Measurements from ENCODE around the gene DNAJC4. TPM values are rescaled to one million over a fixed set of nuclear protein-coding genes. Genes with fewer than 3 reads are reported as not detected.

DNAJC4 gene
- total RNA-seq, 1 experiment from 2014 or later, result 11.9 TPM

DNA sequence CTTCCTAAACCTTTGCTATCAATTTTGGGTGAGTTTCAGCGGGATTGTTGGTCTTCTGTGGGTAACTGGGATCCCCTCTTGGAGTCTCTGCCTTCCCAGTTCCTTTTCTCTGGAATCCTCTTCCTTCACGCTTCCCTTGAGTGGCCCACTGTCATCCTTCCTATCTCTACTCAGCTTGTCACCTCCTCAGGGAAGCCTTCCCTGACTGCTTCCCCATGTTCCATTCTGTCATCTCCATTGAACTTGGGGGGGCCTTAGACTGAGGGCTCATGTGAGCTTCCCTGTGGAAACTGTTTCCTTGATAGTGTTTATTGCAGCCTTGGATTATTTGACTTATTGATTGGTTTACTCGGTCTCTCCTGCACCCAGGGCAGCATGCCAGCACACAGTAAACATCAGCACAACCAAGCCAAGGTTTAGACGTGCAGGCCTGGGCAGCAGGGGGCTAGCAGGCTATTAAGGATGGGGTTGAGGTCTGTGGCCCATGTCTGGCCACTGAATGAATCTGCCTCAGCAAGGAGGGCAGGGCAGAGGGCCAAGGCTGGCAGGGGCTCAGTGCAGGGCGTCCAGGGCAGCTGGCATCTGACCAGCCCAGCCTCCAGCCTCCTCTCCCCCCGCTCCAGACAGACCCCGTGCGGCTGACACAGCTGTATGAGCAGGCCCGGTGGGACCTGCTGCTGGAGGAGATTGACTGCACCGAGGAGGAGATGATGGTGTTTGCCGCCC, 11.6 kb upstream of the DNAJC4 start:
- DNase-seq (ENCODE audit: low read depth in 1 of 2, low spot score in 2 of 2), result peak in 1 of 2 experiments; percentile 49
- Histone ChIP-seq H3K27ac (no peak overlapping the region), H3K27me3 (replicated peaks) (no peaks in the 10 kb centered on the region), H3K9me3 (replicated peaks) (no peaks in the 10 kb centered on the region), H3K4me3 (no peak overlapping the region), H3K4me1 (replicated peaks) (0 out of 2 replicates have a peak, but pooled peaks cover 3% of the 10 kb centered on the region), H3K36me3 (peaks cover 51% of the 10 kb centered on the region)

DNA sequence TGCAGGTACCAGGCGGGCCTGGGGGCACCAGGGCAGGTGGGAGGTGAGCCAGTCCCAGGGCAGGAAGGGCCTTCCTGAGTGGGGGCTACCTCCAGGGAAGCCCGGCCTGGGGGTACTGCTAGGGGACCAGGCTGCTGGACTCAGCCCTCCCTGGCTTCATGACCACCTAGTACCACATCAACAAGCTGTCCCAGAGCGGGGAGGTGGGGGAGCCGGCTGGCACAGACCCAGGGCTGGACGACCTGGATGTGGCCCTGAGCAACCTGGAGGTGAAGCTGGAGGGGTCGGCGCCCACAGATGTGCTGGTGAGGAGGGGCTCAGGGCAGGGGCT, 11.0 kb upstream of the DNAJC4 start:
- Histone ChIP-seq H3K27ac (no peak overlapping the region), H3K4me1 (replicated peaks) (peaks cover 3% of the 10 kb centered on the region; the same call in 1 of the 2 replicates), H3K27me3 (replicated peaks) (no peaks in the 10 kb centered on the region), H3K9me3 (replicated peaks) (no peaks in the 10 kb centered on the region), H3K4me3 (no peak overlapping the region), H3K36me3 (peaks cover 55% of the 10 kb centered on the region)
- peak in 1 of 2 experiments; percentile 51 for DNase-seq (ENCODE audit: low read depth in 1 of 2, low spot score in 2 of 2)

DNA sequence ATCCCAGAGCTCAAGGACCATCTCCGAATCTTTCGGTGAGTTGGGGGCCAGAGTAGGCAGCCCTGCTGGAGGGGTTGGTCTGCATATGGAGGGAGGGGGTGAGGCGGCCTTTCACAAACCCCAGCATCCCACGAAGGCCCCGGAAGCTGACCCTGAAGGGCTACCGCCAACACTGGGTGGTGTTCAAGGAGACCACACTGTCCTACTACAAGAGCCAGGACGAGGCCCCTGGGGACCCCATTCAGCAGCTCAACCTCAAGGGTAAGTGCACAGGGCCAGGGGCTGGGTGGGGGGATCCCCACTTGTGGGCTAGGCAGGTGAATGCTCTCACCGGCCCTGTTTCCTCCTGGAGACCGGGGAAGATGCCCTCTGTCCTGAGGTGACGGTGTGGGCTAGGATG, 10.6 kb upstream of the DNAJC4 start:
- Histone ChIP-seq H3K9me3 (replicated peaks) (no peaks in the 10 kb centered on the region), H3K27me3 (replicated peaks) (no peaks in the 10 kb centered on the region)
- DNase-seq (ENCODE audit: low read depth in 1 of 2, low spot score in 2 of 2), result peak in 1 of 2 experiments; percentile 52

DNA sequence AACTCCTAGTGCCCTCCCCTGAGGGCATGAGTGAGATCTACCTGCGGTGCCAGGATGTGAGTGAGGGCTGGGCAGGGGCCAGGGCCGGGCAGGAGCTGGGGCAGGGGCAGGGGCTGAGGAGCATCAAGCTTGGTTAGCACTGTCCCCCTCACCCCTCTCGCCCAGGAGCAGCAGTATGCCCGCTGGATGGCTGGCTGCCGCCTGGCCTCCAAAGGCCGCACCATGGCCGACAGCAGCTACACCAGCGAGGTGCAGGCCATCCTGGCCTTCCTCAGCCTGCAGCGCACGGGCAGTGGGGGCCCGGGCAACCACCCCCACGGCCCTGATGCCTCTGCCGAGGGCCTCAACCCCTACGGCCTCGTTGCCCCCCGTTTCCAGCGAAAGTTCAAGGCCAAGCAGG, 10.1 kb upstream of the DNAJC4 start:
- peak in 1 of 2 experiments; percentile 47 for DNase-seq (ENCODE audit: low read depth in 1 of 2, low spot score in 2 of 2)
- Histone ChIP-seq H3K36me3 (peaks cover 56% of the 10 kb centered on the region), H3K27me3 (replicated peaks) (no peaks in the 10 kb centered on the region), H3K27ac (no peak overlapping the region), H3K4me1 (replicated peaks) (peaks cover 7% of the 10 kb centered on the region), H3K4me3 (no peak overlapping the region), H3K9me3 (replicated peaks) (no peaks in the 10 kb centered on the region)

More for the DNA sequence above, 10.6 kb upstream of the DNAJC4 start:
- Histone ChIP-seq H3K27ac (no peak overlapping the region), H3K36me3 (peaks cover 59% of the 10 kb centered on the region), H3K4me3 (no peak overlapping the region), H3K4me1 (replicated peaks) (peaks cover 6% of the 10 kb centered on the region)

DNA sequence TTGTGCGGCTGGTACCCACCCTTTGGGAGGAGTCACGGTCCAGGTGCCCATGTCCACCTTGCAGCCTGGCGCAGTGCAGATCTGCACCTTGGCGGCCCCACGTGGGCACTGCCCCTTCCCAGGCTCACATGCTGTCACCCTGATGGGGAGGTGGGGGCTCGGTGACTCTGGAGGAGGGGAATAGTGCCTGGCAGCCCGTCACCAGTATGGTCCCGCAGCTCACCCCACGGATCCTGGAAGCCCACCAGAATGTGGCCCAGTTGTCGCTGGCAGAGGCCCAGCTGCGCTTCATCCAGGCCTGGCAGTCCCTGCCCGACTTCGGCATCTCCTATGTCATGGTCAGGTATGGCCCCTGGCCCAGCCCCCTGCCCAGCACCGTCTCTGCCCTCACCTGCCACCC, 9.6 kb upstream of the DNAJC4 start:
- H3K36me3 ChIP-seq, result peaks cover 56% of the 10 kb centered on the region
- DNase-seq (ENCODE audit: low read depth in 1 of 2, low spot score in 2 of 2), result peak in 1 of 2 experiments; percentile 47
- H3K27me3 ChIP-seq (replicated peaks), result no peaks in the 10 kb centered on the region
- no peaks in the 10 kb centered on the region for H3K9me3 ChIP-seq (replicated peaks)
- peaks cover 13% of the 10 kb centered on the region for H3K4me1 ChIP-seq (replicated peaks)
- H3K4me3 ChIP-seq, result no peak overlapping the region
- H3K27ac ChIP-seq, result no peak overlapping the region

DNA sequence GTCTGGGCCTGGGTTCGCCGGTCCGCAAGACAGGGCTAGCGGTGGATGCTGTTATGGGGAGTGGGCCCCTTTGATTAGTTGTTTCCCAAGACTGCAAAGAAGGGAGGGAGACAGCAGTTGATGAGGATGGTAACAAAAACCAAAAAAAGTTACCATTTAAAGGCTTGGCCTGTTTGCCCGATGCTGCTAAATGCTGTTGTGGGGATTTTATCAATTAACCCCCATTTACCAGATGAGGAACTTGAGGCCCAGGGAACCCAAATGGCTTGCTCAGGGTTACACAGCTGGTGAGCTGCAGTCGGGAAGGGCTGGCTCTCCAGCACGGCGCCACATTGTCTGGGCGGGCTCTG, 7.7 kb upstream of the DNAJC4 start:
- H3K36me3 ChIP-seq, result peaks cover 66% of the 10 kb centered on the region
- peaks cover 28% of the 10 kb centered on the region for H3K4me1 ChIP-seq (replicated peaks)
- no peaks in the 10 kb centered on the region for H3K27me3 ChIP-seq (replicated peaks)
- H3K27ac ChIP-seq, result no peak overlapping the region
- H3K4me3 ChIP-seq, result no peak overlapping the region
- no peak for DNase-seq (ENCODE audit: low read depth in 1 of 2, low spot score in 2 of 2)
- 0 out of 2 replicates have a peak, but pooled peaks cover 5% of the 10 kb centered on the region for H3K9me3 ChIP-seq (replicated peaks)

DNA sequence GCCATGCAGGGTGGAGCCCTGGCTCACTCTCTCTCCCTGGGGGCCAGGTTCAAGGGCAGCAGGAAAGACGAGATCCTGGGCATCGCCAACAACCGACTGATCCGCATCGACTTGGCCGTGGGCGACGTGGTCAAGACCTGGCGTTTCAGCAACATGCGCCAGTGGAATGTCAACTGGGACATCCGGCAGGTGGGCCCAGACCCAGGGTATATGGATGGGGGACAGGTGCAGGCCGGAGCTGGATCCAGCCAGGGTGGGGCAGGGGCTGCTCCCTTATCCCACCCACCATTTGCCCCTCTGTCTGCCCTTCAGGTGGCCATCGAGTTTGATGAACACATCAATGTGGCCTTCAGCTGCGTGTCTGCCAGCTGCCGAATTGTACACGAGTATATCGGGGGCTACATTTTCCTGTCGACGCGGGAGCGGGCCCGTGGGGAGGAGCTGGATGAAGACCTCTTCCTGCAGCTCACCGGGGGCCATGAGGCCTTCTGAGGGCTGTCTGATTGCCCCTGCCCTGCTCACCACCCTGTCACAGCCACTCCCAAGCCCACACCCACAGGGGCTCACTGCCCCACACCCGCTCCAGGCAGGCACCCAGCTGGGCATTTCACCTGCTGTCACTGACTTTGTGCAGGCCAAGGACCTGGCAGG, 7.2 kb upstream of the DNAJC4 start:
- H3K36me3 ChIP-seq, result peaks cover 66% of the 10 kb centered on the region
- no peak overlapping the region for H3K4me3 ChIP-seq
- H3K27ac ChIP-seq, result no peak overlapping the region
- no peaks in the 10 kb centered on the region for H3K27me3 ChIP-seq (replicated peaks)
- peak in 1 of 2 experiments; percentile 49 for DNase-seq (ENCODE audit: low read depth in 1 of 2, low spot score in 2 of 2)
- H3K4me1 ChIP-seq (replicated peaks), result peaks cover 28% of the 10 kb centered on the region
- H3K9me3 ChIP-seq (replicated peaks), result 0 out of 2 replicates have a peak, but pooled peaks cover 5% of the 10 kb centered on the region

DNA sequence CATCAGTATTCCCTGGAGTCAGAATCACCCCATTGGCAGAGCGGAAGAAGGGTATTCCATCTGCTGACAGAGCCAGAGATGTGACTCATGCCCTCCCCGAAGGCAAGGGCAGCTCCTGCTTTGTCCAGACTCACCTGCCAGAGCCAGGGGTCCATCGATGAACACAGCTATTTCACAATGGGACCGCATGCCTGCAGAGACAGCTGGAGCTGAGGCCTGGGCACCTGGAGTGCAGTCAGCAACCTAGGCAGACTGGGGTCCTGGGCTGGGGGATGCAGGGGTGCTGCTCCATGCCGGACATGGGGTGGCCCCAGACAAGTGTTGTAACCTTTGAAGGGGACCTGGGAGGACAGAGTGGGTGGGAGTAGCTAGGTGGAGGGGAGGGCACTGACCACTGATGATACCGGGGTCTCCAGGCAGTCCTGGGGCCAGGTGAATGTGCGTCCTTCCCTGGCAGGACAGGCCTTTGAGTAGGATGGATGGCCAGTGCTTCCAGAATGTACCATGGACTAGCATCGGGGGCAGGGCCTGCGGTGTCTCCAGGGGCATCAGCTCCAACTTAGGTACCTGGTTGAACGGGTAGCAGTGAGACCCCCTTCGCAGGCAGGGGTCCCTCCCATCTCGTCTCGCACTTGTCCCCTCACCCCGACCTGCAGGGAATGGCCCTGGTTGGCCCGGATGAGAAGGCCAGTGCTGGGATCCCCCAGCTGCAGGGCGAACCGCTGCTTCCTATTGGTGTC, 6.0 kb upstream of the DNAJC4 start:
- no peak overlapping the region for H3K4me3 ChIP-seq
- H3K4me1 ChIP-seq (replicated peaks), result peaks cover 29% of the 10 kb centered on the region
- peak in 1 of 2 experiments; percentile 54 for DNase-seq (ENCODE audit: low read depth in 1 of 2, low spot score in 2 of 2)
- H3K36me3 ChIP-seq, result peaks cover 70% of the 10 kb centered on the region
- H3K27me3 ChIP-seq (replicated peaks), result no peaks in the 10 kb centered on the region
- 0 out of 2 replicates have a peak, but pooled peaks cover 5% of the 10 kb centered on the region for H3K9me3 ChIP-seq (replicated peaks)
- H3K27ac ChIP-seq, result no peak overlapping the region

DNA sequence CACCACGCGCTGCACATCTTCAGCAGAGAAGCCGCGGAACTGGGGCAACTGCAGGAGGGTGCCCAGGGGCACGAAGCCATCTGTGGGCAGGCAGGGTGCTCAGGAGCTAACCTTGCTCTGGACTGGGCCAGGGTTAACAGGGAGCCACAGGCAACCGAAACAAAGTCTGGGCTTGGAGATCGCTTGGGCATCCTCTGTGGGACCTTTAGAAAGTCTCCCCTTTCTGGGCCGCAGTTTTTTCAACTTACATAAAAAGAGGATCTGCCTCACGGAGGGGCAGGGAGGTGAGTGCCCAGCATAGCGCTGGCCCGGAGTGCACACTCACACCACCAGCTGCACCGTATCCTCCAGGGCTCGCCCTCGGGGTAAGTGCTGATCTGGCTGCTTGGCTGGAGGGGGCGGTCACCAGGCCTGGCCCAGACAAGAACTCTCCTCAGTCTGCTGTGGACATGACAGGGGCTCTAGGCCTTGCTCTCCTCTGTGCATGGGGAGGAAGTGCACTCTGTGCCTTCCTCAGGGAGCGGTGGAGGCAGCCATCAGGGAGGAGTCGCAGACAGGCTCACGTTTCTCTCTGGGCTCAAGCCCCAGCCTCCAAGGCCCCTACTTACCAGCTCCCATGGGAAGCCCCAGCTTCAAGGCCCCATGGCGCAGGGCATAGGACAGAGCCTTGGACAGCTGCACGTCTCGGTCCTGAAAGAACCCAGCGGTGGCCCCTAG, 5.3 kb upstream of the DNAJC4 start:
- H3K36me3 ChIP-seq, result peaks cover 66% of the 10 kb centered on the region
- H3K4me3 ChIP-seq, result peak overlapping the region; percentile 66
- peaks cover 37% of the 10 kb centered on the region for H3K4me1 ChIP-seq (replicated peaks)
- 0 out of 2 replicates have a peak, but pooled peaks cover 5% of the 10 kb centered on the region for H3K9me3 ChIP-seq (replicated peaks)
- DNase-seq (ENCODE audit: low read depth in 1 of 2, low spot score in 2 of 2), result peak in 1 of 2 experiments; percentile 53
- H3K27ac ChIP-seq, result no peak overlapping the region
- H3K27me3 ChIP-seq (replicated peaks), result no peaks in the 10 kb centered on the region

DNA sequence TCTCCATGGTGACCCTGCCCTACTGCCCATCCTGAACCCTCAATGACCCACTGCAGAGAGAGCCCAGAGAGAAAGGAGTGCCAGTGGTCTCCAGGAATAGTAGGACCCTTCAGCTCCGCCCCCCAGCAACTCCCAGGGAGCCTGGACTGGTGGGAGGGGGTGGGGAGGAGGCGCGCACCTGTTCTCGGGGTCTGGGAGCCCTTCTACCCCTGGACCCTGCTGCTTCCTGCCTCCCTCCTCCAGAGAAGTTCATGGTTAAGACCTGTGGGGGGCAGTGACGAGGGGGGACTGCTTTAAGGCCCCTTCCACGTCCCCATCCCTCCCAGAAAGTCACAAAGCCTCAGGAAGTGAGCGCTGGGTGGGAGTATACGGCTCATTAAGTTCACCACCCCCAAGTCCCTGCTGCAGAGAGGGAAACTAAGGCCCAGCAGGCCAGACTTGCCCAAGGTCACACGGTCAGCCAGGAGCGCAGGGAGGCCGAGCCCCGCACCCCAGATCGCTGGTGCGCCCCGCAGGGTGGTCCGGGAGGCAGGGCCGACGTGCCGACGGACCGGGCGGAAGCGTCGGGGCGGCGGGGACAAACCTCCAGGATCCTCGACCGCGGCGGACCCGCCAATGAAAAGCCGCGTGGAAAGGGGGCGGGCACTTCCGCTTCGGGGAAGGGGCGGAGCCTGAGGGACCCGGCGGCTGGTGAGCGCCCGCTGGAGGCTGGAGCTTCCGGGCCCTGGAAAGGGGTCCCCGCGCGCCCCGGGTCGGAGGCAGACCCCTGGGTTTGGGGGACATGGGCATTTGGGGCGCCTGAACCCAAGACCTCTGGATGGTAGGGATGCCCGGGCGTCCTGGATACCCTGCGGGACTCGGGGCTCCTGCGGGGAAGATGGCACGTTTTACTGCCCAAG, 4.5 kb upstream of the DNAJC4 start, which contains the start of the genes NUDT22 and TRPT1:
TSS of gene NUDT22 (plus strand) at position 667 of the 899 bp plus-strand sequence. CDS start 379 bp downstream, outside the sequence.
TSS of gene TRPT1 (minus strand) at position 579 of the 899 bp plus-strand sequence. CDS start at position 253, 326 bp downstream.
- DNase-seq (ENCODE audit: low read depth in 1 of 2, low spot score in 2 of 2), result peak; percentile 94 to 96
- Histone ChIP-seq H3K27ac (peak within 1 kb of the TSS; percentile 67), H3K4me1 (replicated peaks) (peaks cover 43% of the 10 kb centered on the region), H3K27me3 (replicated peaks) (no peaks in the 10 kb centered on the region), H3K9me3 (replicated peaks) (0 out of 2 replicates have a peak, but pooled peaks cover 5% of the 10 kb centered on the region), H3K4me3 (peak within 1 kb of the TSS; percentile 66), H3K36me3 (peaks cover 58% of the 10 kb centered on the region)

DNA sequence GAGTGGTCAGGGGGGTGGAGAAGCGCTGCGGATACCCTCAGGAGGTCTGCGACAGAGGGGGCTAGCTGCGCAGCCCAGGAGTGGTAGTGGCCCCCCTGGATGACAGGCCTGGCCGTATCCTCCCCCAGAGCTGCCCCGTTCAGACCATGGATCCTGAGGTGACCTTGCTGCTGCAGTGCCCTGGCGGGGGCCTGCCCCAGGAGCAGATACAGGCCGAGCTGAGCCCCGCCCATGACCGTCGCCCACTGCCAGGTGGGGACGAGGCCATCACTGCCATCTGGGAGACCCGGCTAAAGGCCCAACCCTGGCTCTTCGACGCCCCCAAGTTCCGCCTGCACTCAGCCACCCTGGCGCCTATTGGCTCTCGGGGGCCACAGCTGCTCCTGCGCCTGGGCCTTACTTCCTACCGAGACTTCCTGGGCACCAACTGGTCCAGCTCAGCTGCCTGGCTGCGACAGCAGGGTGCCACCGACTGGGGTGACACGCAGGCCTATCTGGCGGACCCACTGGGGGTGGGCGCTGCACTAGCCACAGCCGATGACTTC, 3.8 kb upstream of the DNAJC4 start:
- peaks cover 51% of the 10 kb centered on the region for H3K36me3 ChIP-seq
- H3K9me3 ChIP-seq (replicated peaks), result 0 out of 2 replicates have a peak, but pooled peaks cover 5% of the 10 kb centered on the region
- no peak for DNase-seq (ENCODE audit: low read depth in 1 of 2, low spot score in 2 of 2)
- peak overlapping the region; percentile 67 for H3K27ac ChIP-seq
- peak overlapping the region; percentile 66 for H3K4me3 ChIP-seq
- H3K4me1 ChIP-seq (replicated peaks), result peaks cover 47% of the 10 kb centered on the region
- no peaks in the 10 kb centered on the region for H3K27me3 ChIP-seq (replicated peaks)

DNA sequence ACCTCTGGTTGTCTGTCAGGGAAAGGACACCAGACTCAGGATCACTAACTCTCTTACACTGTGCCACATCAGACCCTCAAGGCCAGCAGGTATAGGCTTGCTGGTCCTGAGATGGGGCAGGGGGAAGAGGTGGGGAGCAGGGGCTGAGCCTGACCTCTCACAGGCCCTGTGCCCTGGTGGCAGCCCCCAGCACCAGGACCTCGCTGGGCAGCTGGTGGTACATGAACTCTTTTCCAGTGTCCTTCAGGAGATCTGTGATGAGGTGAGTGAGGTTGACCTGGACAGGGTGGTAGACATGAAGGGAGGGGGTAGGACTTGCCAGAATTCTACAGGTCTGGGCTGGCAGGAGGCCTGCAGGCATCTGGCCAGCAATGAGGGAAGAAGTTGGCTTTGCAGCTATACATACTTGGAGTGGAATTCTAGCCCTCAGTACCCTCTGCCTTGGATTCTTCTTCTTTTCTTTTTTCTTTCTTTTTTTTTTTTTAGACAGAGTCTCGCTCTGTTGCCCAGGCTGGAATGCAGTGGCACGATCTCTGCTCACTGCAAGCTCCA, 2.9 kb upstream of the DNAJC4 start:
- Histone ChIP-seq H3K9me3 (replicated peaks) (0 out of 2 replicates have a peak, but pooled peaks cover 5% of the 10 kb centered on the region), H3K4me1 (replicated peaks) (peaks cover 47% of the 10 kb centered on the region), H3K27me3 (replicated peaks) (no peaks in the 10 kb centered on the region), H3K4me3 (peak overlapping the region; percentile 66; the same call in 1 of the 2 replicates), H3K27ac (no peak overlapping the region), H3K36me3 (peaks cover 47% of the 10 kb centered on the region)
- no peak for DNase-seq (ENCODE audit: low read depth in 1 of 2, low spot score in 2 of 2)

All from SJSA1 (cell line).